ENCODE data around the gene PLOD3.

Gene PLOD3

GRCh38 chr7:101238226-101239182 is 21.1 kb upstream of the PLOD3 start:
- TF ChIP-seq POLR2A (IDR thresholded peaks at IDR 0.05; ENCODE audit: extremely low read depth, insufficient read length), result no peak
- no peak for TF ChIP-seq MAX (IDR thresholded peaks at IDR 0.05; ENCODE audit: low read depth, low read length)
- no peak for TF ChIP-seq MYC (IDR thresholded peaks at IDR 0.05; ENCODE audit: low read depth, low read length)
- DNase-seq (ENCODE audit: low read depth), result no peak
- no peak overlapping the region for H3K4me3 ChIP-seq (ENCODE audit: low read depth, low read length)

- no peak for DNase-seq (ENCODE audit: low read depth)
- H3K4me3 ChIP-seq (ENCODE audit: low read depth, low read length), result no peak within 1 kb of the TSS
- no peak for TF ChIP-seq MAX (IDR thresholded peaks at IDR 0.05; ENCODE audit: low read depth, low read length)
- no peak for TF ChIP-seq MYC (IDR thresholded peaks at IDR 0.05; ENCODE audit: low read depth, low read length)
- no peak for TF ChIP-seq CTCF (IDR thresholded peaks at IDR 0.05; ENCODE audit: low read depth, low read length)
- no peak for TF ChIP-seq POLR2A (IDR thresholded peaks at IDR 0.05; ENCODE audit: extremely low read depth, insufficient read length)
Measured at GRCh38 chr7:101237206-101238067, 20.1 kb upstream of the PLOD3 start, which contains the start of gene CLDN15. Gene CLDN15 (minus strand): TSS chr7:101237802. CDS start chr7:101237581, 221 bp downstream.

GRCh38 chr7:101236292-101236835 is 19.0 kb upstream of the PLOD3 start:
- TF ChIP-seq CTCF (IDR thresholded peaks at IDR 0.05; ENCODE audit: low read depth, low read length), result no peak
- no peak for TF ChIP-seq MYC (IDR thresholded peaks at IDR 0.05; ENCODE audit: low read depth, low read length)
- no peak for TF ChIP-seq MAX (IDR thresholded peaks at IDR 0.05; ENCODE audit: low read depth, low read length)
- no peak for TF ChIP-seq POLR2A (IDR thresholded peaks at IDR 0.05; ENCODE audit: extremely low read depth, insufficient read length)
- no peak overlapping the region for H3K4me3 ChIP-seq (ENCODE audit: low read depth, low read length)
- DNase-seq (ENCODE audit: low read depth), result no peak

- TF ChIP-seq MYC (IDR thresholded peaks at IDR 0.05; ENCODE audit: low read depth, low read length) (no peak), MAX (IDR thresholded peaks at IDR 0.05; ENCODE audit: low read depth, low read length) (no peak), CTCF (IDR thresholded peaks at IDR 0.05; ENCODE audit: low read depth, low read length) (no peak), POLR2A (IDR thresholded peaks at IDR 0.05; ENCODE audit: extremely low read depth, insufficient read length) (no peak)
- no peak for DNase-seq (ENCODE audit: low read depth)
- no peak overlapping the region for H3K4me3 ChIP-seq (ENCODE audit: low read depth, low read length)
Measured at GRCh38 chr7:101235522-101235921, 18.1 kb upstream of the PLOD3 start.

- DNase-seq (ENCODE audit: low read depth), result peak; percentile 62
- TF ChIP-seq MYC (IDR thresholded peaks at IDR 0.05; ENCODE audit: low read depth, low read length) (no peak), POLR2A (IDR thresholded peaks at IDR 0.05; ENCODE audit: extremely low read depth, insufficient read length) (no peak), CTCF (IDR thresholded peaks at IDR 0.05; ENCODE audit: low read depth, low read length) (peak; percentile 64)
- no peak overlapping the region for H3K4me3 ChIP-seq (ENCODE audit: low read depth, low read length)
Measured at GRCh38 chr7:101235050-101235449, 17.7 kb upstream of the PLOD3 start.
